HFFc6 (cell line): Measurements from ENCODE around the gene CFAP43. TPM values are rescaled to one million over a fixed set of nuclear protein-coding genes. Genes with fewer than 3 reads are reported as not detected.

Experiments
- DNase-seq: peaks from one replicate; pipeline ENCODE4 v3.0.0-alpha.2; 2018
- H3K27ac Mint-ChIP-seq: 2 replicates; pipeline ENCODE4 v1.8.0; 2020; ENCODE audit warnings: mild to moderate bottlenecking, mixed read lengths
- H3K27me3 Mint-ChIP-seq: 2 replicates; pipeline ENCODE4 v1.8.0; 2021; ENCODE audit warnings: mild to moderate bottlenecking, moderate library complexity, mixed read lengths; ENCODE audit not compliant: insufficient read depth
- H3K36me3 Mint-ChIP-seq: 2 replicates; pipeline ENCODE4 v1.8.0; 2021; ENCODE audit warnings: low read depth, mixed read lengths
- H3K4me1 Mint-ChIP-seq: 2 replicates; pipeline ENCODE4 v1.8.0; 2020; ENCODE audit warnings: low read depth, mixed read lengths
- H3K4me3 Mint-ChIP-seq: 2 replicates; pipeline ENCODE4 v1.8.0; 2020; ENCODE audit warnings: mild to moderate bottlenecking, moderate library complexity, mixed read lengths
- H3K9me3 Mint-ChIP-seq: 2 replicates; pipeline ENCODE4 v1.8.0; 2020; ENCODE audit warnings: mild to moderate bottlenecking, mixed read lengths
- total RNA-seq, 6 experiments: library from RNA; stranded (reverse); fragmentation: NEBNext Ultra II Directional; extraction: Animal tissue kit (Norgen Biotek cat#: 25700); gene quantifications; 2 replicates in 1 of 6; 3 replicates in 5 of 6; pipeline ENCODE4 v1.2.3, GENCODE V29; 2021
- TF ChIP-seq, protein P1 (sequence below): fragments of 200-600 bp; sonication (generic); IDR thresholded peaks from 2 replicates; pipeline ENCODE4 v1.5.0; 2021; ENCODE audit warnings: antibody characterized with exemption, mild to moderate bottlenecking

CFAP43 gene
- total RNA-seq, 6 experiments from 2014 or later = 0.14 TPM; not detected in 5

DNA sequence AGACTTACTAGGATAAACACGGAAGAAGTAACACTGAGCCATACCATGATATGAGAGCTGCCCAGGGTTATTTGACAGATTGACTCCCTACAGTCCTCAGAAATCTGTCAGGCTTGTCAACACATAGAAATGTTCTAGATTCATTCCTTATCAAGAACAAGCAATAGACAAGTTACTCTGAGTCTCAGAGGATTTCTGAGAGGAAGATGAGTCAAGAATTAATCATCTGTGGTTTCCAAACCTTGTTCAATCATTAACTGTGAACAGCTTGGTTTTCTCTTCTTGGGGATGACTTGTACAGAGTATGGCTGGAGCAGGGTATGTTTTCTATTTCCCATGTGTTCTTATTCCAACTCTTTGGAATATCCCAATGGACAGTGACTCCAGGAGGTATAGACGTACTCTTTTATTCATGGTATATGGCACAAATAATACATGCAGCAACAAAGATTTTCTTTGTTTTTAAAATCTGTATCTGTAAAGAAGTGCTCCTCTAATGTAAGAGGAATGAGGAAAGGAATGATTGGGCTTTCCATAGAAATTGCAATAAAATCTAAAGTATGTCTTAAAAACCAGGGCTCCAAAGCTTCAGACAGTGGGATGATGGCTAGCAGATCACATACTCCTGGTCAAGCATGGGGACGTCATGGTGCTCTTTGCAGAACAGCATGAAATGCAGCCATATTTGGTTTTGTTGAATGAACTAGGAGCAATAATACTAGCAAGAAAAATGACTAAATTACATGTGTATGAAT lies 122.1 kb downstream of the CFAP43 start:
- Mint-ChIP-seq H3K27me3 (no peaks in the 10 kb centered on the region), H3K27ac (peak overlapping the region; percentile 85), H3K9me3 (no peaks in the 10 kb centered on the region), H3K4me1 (peaks cover 39% of the 10 kb centered on the region), H3K4me3 (peak overlapping the region; percentile 67), H3K36me3 (no peaks in the 10 kb centered on the region)
- TF ChIP-seq, protein P1, sequence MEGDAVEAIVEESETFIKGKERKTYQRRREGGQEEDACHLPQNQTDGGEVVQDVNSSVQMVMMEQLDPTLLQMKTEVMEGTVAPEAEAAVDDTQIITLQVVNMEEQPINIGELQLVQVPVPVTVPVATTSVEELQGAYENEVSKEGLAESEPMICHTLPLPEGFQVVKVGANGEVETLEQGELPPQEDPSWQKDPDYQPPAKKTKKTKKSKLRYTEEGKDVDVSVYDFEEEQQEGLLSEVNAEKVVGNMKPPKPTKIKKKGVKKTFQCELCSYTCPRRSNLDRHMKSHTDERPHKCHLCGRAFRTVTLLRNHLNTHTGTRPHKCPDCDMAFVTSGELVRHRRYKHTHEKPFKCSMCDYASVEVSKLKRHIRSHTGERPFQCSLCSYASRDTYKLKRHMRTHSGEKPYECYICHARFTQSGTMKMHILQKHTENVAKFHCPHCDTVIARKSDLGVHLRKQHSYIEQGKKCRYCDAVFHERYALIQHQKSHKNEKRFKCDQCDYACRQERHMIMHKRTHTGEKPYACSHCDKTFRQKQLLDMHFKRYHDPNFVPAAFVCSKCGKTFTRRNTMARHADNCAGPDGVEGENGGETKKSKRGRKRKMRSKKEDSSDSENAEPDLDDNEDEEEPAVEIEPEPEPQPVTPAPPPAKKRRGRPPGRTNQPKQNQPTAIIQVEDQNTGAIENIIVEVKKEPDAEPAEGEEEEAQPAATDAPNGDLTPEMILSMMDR = no peak
- DNase-seq = peak; percentile 86

DNA sequence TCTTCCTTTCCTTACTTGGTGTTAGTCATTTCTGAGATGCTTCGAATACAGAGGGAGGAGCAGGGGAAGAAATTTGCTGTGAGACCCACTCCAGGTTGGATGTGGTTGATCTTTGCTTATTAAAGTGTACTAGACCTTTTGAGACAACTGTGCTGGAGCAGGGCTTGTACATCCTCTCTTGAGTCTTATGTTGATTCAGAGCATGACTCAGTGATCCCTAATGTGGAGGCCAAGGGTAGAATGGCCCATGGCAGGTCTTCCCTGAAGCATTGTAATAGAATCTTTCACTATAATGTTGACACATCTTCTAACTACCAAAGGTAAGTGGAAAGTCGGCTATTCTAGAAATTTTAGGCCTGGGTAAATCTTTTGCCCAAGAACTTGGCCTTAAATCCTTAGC lies 127.2 kb downstream of the CFAP43 start:
- Mint-ChIP-seq H3K27me3 (no peaks in the 10 kb centered on the region), H3K27ac (no peak overlapping the region), H3K4me3 (no peak overlapping the region), H3K4me1 (peaks cover 38% of the 10 kb centered on the region), H3K9me3 (no peaks in the 10 kb centered on the region), H3K36me3 (no peaks in the 10 kb centered on the region)
- TF ChIP-seq, protein P1 = no peak
- no peak for DNase-seq

DNA sequence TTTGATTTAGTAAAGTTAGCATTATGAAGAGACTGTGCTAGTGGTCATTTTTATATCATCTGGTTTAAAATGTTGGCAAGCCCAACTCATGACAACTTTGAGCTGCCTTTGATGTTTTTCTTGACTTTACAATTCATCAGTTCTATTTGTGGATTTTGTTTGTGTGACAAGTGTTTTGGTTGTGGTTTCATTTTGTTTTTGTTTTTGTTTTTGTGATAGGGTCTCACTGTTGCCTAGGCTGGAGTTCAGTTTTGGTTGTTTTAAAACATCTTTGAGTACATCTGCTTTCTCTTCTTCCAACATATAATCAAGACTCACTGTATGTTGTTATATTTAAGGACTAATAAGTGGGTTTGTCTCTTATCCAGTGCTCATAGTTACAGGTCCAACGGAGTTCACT lies 127.7 kb downstream of the CFAP43 start:
- no peaks in the 10 kb centered on the region for H3K27me3 Mint-ChIP-seq
- H3K36me3 Mint-ChIP-seq = no peaks in the 10 kb centered on the region
- peaks cover 38% of the 10 kb centered on the region for H3K4me1 Mint-ChIP-seq
- no peaks in the 10 kb centered on the region for H3K9me3 Mint-ChIP-seq
- TF ChIP-seq, protein P1 = no peak
- H3K4me3 Mint-ChIP-seq = no peak overlapping the region
- H3K27ac Mint-ChIP-seq = no peak overlapping the region
- DNase-seq = no peak

DNA sequence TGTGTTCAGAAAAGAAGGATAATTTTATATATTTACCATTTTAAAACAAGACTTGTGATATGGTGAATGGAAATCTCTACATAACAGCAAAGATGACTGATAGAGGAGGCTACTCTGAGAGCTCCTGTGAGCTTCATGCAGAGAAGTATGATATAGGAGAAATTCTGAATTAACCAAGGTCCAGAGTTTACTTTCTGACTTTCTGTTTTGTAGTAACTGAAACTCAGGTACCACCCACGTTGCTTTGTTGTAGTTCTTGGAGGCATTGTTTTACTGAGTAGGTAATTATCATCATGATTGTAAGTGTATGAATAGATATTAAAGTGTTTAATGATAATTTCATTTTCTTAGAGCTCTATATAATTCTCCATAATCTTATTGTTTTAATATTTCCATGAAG lies 128.2 kb downstream of the CFAP43 start:
- TF ChIP-seq, protein P1 = no peak
- DNase-seq = no peak
- Mint-ChIP-seq H3K27me3 (no peaks in the 10 kb centered on the region), H3K4me3 (no peak overlapping the region), H3K4me1 (peaks cover 41% of the 10 kb centered on the region), H3K9me3 (no peaks in the 10 kb centered on the region), H3K27ac (no peak overlapping the region), H3K36me3 (no peaks in the 10 kb centered on the region)

DNA sequence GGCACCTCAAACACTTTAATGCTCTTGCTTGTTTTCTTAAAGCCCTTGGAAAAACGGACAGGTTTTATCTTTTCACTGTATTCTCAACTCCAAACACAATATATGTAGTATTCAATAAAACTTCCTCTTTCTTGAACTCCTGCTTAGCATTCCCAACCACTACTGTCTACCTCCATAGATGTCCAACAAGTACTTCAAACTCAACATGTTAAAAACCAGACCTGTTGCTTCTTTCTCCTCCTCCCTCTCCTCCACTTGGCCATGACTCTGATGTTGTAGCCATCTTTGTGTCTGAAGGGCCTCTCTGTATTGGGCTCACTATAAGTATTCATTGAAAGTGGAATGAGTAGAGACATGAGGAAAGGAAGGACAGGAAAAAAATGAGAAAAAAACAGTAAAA lies 130.3 kb downstream of the CFAP43 start:
- Mint-ChIP-seq H3K27ac (no peak overlapping the region), H3K4me1 (peaks cover 50% of the 10 kb centered on the region), H3K9me3 (peaks cover 3% of the 10 kb centered on the region; the same call in 1 of the 2 replicates), H3K4me3 (no peak overlapping the region), H3K27me3 (no peaks in the 10 kb centered on the region), H3K36me3 (peaks cover 2% of the 10 kb centered on the region)
- DNase-seq = no peak
- TF ChIP-seq, protein P1 = no peak
